T-cell (primary cell): ENCODE measurements around the gene GPR119. TPM values are rescaled to one million over a fixed set of nuclear protein-coding genes. Genes with fewer than 3 reads are reported as not detected.

Experiments used
- total RNA-seq, 35 experiments: library from RNA in 6 of 35; stranded (reverse) in 6 of 35; fragments of 120-200 nt in 1 of 35; gene quantifications; one replicate each; pipeline versions ENCODE4 v1.2.1 to v1.2.4 and lab custom pipeline; 2013 to 2026

Gene GPR119
- total RNA-seq, 5 donors from 2014 or later (not counting 1 experiment from before 2014, with no cell fraction given) = not detected

Other genes with a start within 250 kb of the GPR119 start
- 10 to 100 TPM; 11.2 to 25.0 (median 23.6) TPM for gene AIFM1, start 219.8 kb downstream of the GPR119 start, total RNA-seq
- 10 to 100 TPM in 3 of 5 donors, 1 to 10 TPM in 2; 4.4 to 16.6 (median 13.9) TPM for gene RAB33A, start 213.7 kb downstream of the GPR119 start, total RNA-seq
- 1 to 10 TPM; 3.6 to 7.0 (median 4.5) TPM for gene ZNF280C, start 116.8 kb downstream of the GPR119 start, total RNA-seq
- 10 to 100 TPM; 12.4 to 16.1 (median 12.9) TPM for gene SLC25A14, start 45.8 kb downstream of the GPR119 start, total RNA-seq
- gene RBMX2, start 16.3 kb upstream of the GPR119 start, total RNA-seq = 10 to 100 TPM; 18.6 to 20.8 (median 20.2) TPM